Naive thymus-derived CD4-positive, alpha-beta T cell (primary cell): ENCODE data around the gene UTS2R. TPM values are rescaled to one million over a fixed set of nuclear protein-coding genes. Genes with fewer than 3 reads are reported as not detected.

Experiments used
- ATAC-seq: fragments of 150-1000 bp; cut with Tn5 transposase; 2 replicates; pipeline ENCODE4 v1.10.0; 2021; ENCODE audit warnings: mild to moderate bottlenecking, moderate library complexity
- CTCF ChIA-PET: fragments of 350-600 bp; sonication (Branson Sonifier 250); formaldehyde crosslinking; loops from one replicate; lab custom pipeline; 2021; ENCODE audit warnings: antibody characterized with exemption; lab: Charles Lee
- POLR2A ChIA-PET: fragments of 350-600 bp; sonication (Branson Sonifier 250); formaldehyde crosslinking; loops from one replicate; lab custom pipeline; 2021; ENCODE audit warnings: antibody characterized with exemption, inconsistent platforms; lab: Charles Lee
- DNase-seq, 9 donors: peaks; one replicate each; pipeline versions ENCODE4 v3.0.0 to v3.0.0-alpha.2; 2020 to 2022; ENCODE audit warnings: mixed read lengths in 1 of 9
- H3K27ac ChIP-seq: one replicate; pipeline ENCODE4 v1.7.0; 2013; ENCODE audit warnings: mild to moderate bottlenecking, low read depth, low read length, moderate library complexity
- H3K27me3 ChIP-seq, 2 donors: one replicate each; pipeline ENCODE4 v1.7.0; 2013; ENCODE audit warnings: low read length in 2 of 2, mild to moderate bottlenecking in 2 of 2, moderate library complexity in 2 of 2; ENCODE audit not compliant: control insufficient read depth in 2 of 2, insufficient read depth in 2 of 2
- H3K36me3 ChIP-seq, 3 experiments: 1 replicate in 2 of 3; 2 replicates in 1 of 3; pipeline ENCODE4 v1.7.0; 2013; ENCODE audit warnings: low read length in 3 of 3, mild to moderate bottlenecking in 3 of 3, moderate library complexity in 1 of 3; ENCODE audit not compliant: insufficient read depth in 3 of 3, control insufficient read depth in 2 of 3
- H3K4me1 ChIP-seq, 2 donors: one replicate each; pipeline ENCODE4 v1.7.0; 2013; ENCODE audit warnings: low read length in 2 of 2, mild to moderate bottlenecking in 2 of 2, moderate library complexity in 1 of 2; ENCODE audit not compliant: control insufficient read depth in 2 of 2, insufficient read depth in 2 of 2
- H3K4me3 ChIP-seq: 2 replicates; pipeline ENCODE4 v1.7.0; 2013; ENCODE audit warnings: mild to moderate bottlenecking, low read length
- H3K9me3 ChIP-seq, 3 experiments: 1 replicate in 2 of 3; 2 replicates in 1 of 3; pipeline ENCODE4 v1.7.0; 2013; ENCODE audit warnings: low read length in 3 of 3; ENCODE audit not compliant: control insufficient read depth in 2 of 3
- H3K27ac Mint-ChIP-seq, 9 donors: one replicate each; pipeline ENCODE4 v1.8.0; 2020 to 2022; ENCODE audit warnings: mixed read lengths in 9 of 9, mild to moderate bottlenecking in 8 of 9, moderate library complexity in 5 of 9, inconsistent platforms in 2 of 9
- H3K27me3 Mint-ChIP-seq, 5 donors: one replicate each; pipeline ENCODE4 v1.8.0; 2021 to 2022; ENCODE audit warnings: mixed read lengths in 5 of 5, mild to moderate bottlenecking in 1 of 5
- H3K36me3 Mint-ChIP-seq, 5 donors: one replicate each; pipeline ENCODE4 v1.8.0; 2020 to 2022; ENCODE audit warnings: mixed read lengths in 5 of 5, mild to moderate bottlenecking in 3 of 5, inconsistent platforms in 1 of 5
- H3K4me1 Mint-ChIP-seq, 7 donors: one replicate each; pipeline ENCODE4 v1.8.0; 2020 to 2022; ENCODE audit warnings: mixed read lengths in 7 of 7, mild to moderate bottlenecking in 3 of 7, inconsistent platforms in 1 of 7
- H3K4me3 Mint-ChIP-seq, 10 donors: one replicate each; pipeline ENCODE4 v1.8.0; 2020 to 2022; ENCODE audit warnings: mild to moderate bottlenecking in 10 of 10, mixed read lengths in 10 of 10, moderate library complexity in 6 of 10, inconsistent platforms in 2 of 10
- H3K9me3 Mint-ChIP-seq, 11 donors: one replicate each; pipeline ENCODE4 v1.8.0; 2020 to 2022; ENCODE audit warnings: mixed read lengths in 11 of 11, mild to moderate bottlenecking in 4 of 11, inconsistent platforms in 1 of 11, moderate library complexity in 1 of 11
- intact Hi-C, 2 donors: fragments of 100-400 bp; cut with micrococcal nuclease; formaldehyde crosslinking; loops; one replicate each; pipeline ENCODE4 v1.15.1; 2023
- polyA plus RNA-seq, 2 donors: library from polyadenylated mRNA; unstranded; fragments of 300-500 nt; fragmentation: Illumina TruSeq; gene quantifications; one replicate each; pipeline ENCODE4 v1.2.3, GENCODE V29; 2021
- total RNA-seq, 6 experiments: library from RNA in 5 of 6; stranded (reverse) in 5 of 6; gene quantifications; 1 replicate in 5 of 6; 2 replicates in 1 of 6; pipeline ENCODE4 v1.2.3 and lab custom pipeline; 2021 to 2026

Gene UTS2R
- total and polyA plus RNA-seq, 7 experiments from 2014 or later = not detected

DNA sequence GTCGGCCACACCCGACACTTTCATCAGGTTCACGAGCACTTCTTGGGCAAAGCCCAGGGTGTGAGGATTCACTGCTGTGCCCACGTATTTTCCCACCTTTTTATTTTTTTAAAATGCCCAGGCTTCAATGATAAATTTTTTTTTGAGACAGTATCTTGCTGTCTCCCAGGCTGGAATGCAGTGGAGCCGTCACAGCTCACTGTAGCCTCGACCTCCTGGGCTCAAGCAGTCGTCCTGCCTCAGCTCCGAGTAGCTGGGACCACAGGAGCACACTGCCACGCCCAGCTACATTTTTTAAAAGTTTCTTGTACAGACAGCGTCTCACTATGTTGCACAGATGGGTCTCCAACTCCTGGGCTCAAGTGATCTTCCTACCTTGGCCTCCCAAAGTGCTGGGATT lies 17.8 kb downstream of the UTS2R start:
- peaks cover 0 to 10% (median 7%) of the 10 kb centered on the region in 7 donors for H3K4me1 Mint-ChIP-seq
- Histone ChIP-seq H3K4me3 (no peak overlapping the region), H3K27ac (no peak overlapping the region), H3K27me3 (no peaks in the 10 kb centered on the region), H3K36me3 (peaks cover 0 to 27% (median 0%) of the 10 kb centered on the region in 3 experiments), H3K9me3 (no peaks in the 10 kb centered on the region), H3K4me1 (peaks cover 0 to 5% of the 10 kb centered on the region in 2 donors)
- POLR2A ChIA-PET = no interaction called here
- no peak for DNase-seq
- peaks cover 0 to 2% (median 0%) of the 10 kb centered on the region in 11 donors for H3K9me3 Mint-ChIP-seq
- H3K36me3 Mint-ChIP-seq = peaks cover 0 to 16% (median 3%) of the 10 kb centered on the region in 5 donors
- no peak overlapping the region for H3K4me3 Mint-ChIP-seq
- no peaks in the 10 kb centered on the region for H3K27me3 Mint-ChIP-seq
- ATAC-seq = no peak
- intact Hi-C loops = no loop called here
- H3K27ac Mint-ChIP-seq = no peak overlapping the region
- CTCF ChIA-PET = no interaction called here

- H3K27ac ChIP-seq = no peak overlapping the region
- DNase-seq (no peak), ATAC-seq (no peak)
- H3K4me1 ChIP-seq = peaks cover 0 to 5% of the 10 kb centered on the region in 2 donors
- intact Hi-C loops = no loop called here
- no peak overlapping the region for H3K4me3 ChIP-seq
- H3K9me3 Mint-ChIP-seq = peaks cover 0 to 2% (median 0%) of the 10 kb centered on the region in 11 donors
- no peak overlapping the region for H3K4me3 Mint-ChIP-seq
- no peaks in the 10 kb centered on the region for H3K27me3 Mint-ChIP-seq
- CTCF ChIA-PET = no interaction called here
- no peak overlapping the region for H3K27ac Mint-ChIP-seq
- peaks cover 0 to 10% (median 7%) of the 10 kb centered on the region in 7 donors for H3K4me1 Mint-ChIP-seq
- POLR2A ChIA-PET = no interaction called here
- H3K9me3 ChIP-seq = no peaks in the 10 kb centered on the region
- no peaks in the 10 kb centered on the region for H3K27me3 ChIP-seq
- H3K36me3 ChIP-seq = peaks cover 0 to 31% (median 0%) of the 10 kb centered on the region in 3 experiments
- H3K36me3 Mint-ChIP-seq = peaks cover 0 to 18% (median 3%) of the 10 kb centered on the region in 5 donors
Observed at GRCh38 chr17:82390015-82390859, 18.7 kb downstream of the UTS2R start.

DNA sequence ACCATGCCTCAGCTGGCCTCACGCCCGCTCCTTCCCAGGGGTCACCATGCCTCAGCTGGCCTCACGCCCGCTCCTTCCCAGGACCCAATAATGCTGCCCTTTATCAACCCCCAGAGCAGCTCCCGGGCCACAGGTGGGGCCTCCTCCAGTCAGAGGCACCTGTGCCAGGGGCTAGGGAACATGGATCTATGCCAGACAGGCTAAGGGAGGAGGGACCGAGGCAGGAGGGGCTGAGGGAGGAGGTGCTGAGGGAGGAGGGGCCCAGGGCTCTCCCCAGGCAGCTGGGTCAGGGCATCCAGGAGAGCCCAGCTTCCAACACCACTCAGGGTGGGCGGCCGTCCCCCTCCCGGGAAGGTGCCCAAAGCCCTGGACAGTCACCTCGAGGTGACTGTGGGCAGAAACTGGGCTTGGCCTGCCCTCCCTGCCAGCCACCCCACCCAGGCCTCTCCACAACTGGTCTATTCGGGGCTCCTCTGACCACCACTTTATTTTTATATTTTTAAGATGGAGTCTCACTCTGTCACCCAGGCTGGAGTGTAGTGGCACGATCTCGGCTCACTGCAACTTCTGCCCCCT lies 19.4 kb downstream of the UTS2R start:
- no peak for DNase-seq

DNA sequence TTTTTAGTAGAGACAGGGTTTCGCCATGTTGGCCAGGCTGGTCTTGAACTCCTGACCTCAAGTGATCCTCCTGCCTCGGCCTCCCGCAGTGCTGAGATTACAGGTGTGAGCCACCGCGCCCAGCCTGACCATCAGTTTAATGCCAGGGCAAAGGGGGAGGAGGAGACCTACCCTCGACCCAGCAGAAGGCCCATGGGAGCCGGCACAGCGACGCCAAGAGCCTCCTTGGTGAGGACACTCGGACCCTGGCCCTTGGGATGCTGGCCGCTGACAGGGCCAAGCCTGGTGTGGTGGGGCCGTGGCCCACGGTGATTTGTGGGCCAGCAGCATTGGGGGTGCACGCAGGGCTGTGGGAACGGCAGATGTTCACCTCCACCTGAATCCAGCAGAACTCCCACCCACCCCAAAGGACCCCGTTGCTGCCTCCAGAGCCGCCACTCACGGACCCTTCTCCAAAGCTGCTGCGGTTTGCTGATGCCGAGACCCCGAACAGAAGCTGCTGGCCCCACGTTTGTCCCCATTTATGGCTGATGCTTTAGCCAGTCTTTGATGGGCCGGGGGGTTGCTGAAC lies 20.0 kb downstream of the UTS2R start:
- intact Hi-C loops = no loop called here
- Histone ChIP-seq H3K36me3 (peaks cover 0 to 32% (median 0%) of the 10 kb centered on the region in 3 experiments), H3K27ac (no peak overlapping the region), H3K4me3 (no peak overlapping the region), H3K27me3 (no peaks in the 10 kb centered on the region), H3K4me1 (peaks cover 0 to 5% of the 10 kb centered on the region in 2 donors), H3K9me3 (no peaks in the 10 kb centered on the region)
- H3K4me1 Mint-ChIP-seq = peaks cover 0 to 14% (median 7%) of the 10 kb centered on the region in 7 donors
- ATAC-seq = no peak
- DNase-seq = no peak
- ChIA-PET CTCF (no interaction called here), POLR2A (no interaction called here)
- peaks cover 0 to 23% (median 8%) of the 10 kb centered on the region in 5 donors for H3K36me3 Mint-ChIP-seq
- H3K27me3 Mint-ChIP-seq = no peaks in the 10 kb centered on the region
- H3K4me3 Mint-ChIP-seq = no peak overlapping the region
- H3K27ac Mint-ChIP-seq = no peak overlapping the region
- H3K9me3 Mint-ChIP-seq = peaks cover 0 to 2% (median 0%) of the 10 kb centered on the region in 11 donors

More for the DNA sequence above, 19.4 kb downstream of the UTS2R start:
- no peak overlapping the region for H3K27ac ChIP-seq
- peaks cover 0 to 31% (median 0%) of the 10 kb centered on the region in 3 experiments for H3K36me3 ChIP-seq
- POLR2A ChIA-PET = no interaction called here
- H3K4me1 ChIP-seq = peaks cover 0 to 5% of the 10 kb centered on the region in 2 donors
- CTCF ChIA-PET = no interaction called here
- H3K9me3 Mint-ChIP-seq = peaks cover 0 to 2% (median 0%) of the 10 kb centered on the region in 11 donors
- no peak for ATAC-seq
- no peaks in the 10 kb centered on the region for H3K27me3 Mint-ChIP-seq
- H3K4me3 ChIP-seq = no peak overlapping the region
- H3K27me3 ChIP-seq = no peaks in the 10 kb centered on the region
- peaks cover 0 to 18% (median 3%) of the 10 kb centered on the region in 5 donors for H3K36me3 Mint-ChIP-seq
- H3K9me3 ChIP-seq = no peaks in the 10 kb centered on the region
- no peak overlapping the region for H3K4me3 Mint-ChIP-seq
- intact Hi-C loops = no loop called here
- no peak overlapping the region for H3K27ac Mint-ChIP-seq
- peaks cover 0 to 10% (median 7%) of the 10 kb centered on the region in 7 donors for H3K4me1 Mint-ChIP-seq

DNA sequence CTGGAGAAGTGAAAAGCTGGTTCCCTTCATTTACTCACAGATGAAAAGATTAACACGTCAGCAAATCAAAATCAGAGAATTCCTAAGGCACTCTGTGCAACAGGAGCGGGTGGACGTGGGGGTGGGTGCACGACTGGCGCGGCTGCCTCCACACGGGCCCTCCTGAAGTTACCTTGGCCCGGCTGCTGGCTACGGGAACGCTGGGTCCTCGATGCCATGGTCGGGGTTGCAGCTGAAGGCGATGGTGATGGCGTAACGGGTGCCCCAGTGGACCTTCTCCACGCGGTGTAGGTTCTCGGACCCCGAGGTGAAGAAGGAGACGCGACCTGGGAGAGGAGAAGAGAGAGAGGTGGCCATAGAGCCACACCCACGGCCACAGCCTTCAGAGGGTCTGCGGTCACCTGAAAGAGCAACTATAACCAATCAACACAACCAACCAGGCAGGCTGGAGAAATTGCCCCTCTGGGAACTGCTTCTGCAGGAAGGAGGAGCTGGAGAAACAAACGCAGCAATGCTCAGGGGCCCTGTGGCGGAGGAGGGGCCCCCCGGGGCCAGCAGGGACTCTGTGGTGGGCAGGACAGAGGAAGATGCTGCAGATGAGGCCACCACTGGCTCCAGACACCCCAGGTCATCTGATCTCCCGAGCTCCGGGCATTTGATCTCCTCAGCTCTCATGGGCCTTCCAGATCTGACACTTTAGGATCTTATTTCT lies 20.8 kb downstream of the UTS2R start:
- intact Hi-C loops = no loop called here

DNA sequence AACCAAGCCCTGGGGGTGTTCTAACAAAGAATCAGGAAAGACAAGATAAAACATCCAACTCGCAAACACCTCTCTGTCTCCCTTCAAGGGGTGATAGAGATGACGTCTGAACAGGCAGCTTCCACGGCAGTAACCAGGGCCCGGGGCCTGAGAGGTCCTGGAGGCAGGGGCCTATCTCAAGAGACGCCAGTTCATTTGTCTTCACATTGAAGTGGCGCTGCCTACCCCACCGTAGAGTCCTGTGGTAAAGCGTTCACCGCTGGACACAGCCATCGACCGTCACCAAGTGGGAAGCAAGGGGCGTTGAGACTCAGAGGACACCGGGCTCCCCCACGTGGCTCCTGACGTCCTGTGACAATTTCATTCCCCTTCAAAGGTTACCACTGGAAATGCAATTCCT lies 21.4 kb downstream of the UTS2R start:
- ChIA-PET POLR2A (interaction anchor here (0.8 kb wide), 1 partner anchor 63 kb away, joined by 3 read pairs; no protein-coding TSS in a partner anchor), CTCF (no interaction called here)
- H3K27ac Mint-ChIP-seq = no peak overlapping the region

More for the DNA sequence above, 20.8 kb downstream of the UTS2R start:
- Mint-ChIP-seq H3K4me1 (peaks cover 0 to 13% (median 6%) of the 10 kb centered on the region in 7 donors), H3K9me3 (peaks cover 0 to 2% (median 0%) of the 10 kb centered on the region in 11 donors), H3K4me3 (no peak overlapping the region), H3K27ac (no peak overlapping the region), H3K36me3 (peaks cover 0 to 23% (median 8%) of the 10 kb centered on the region in 5 donors), H3K27me3 (no peaks in the 10 kb centered on the region)
- ATAC-seq (no peak), DNase-seq (no peak)
- no peak overlapping the region for H3K27ac ChIP-seq
- no peaks in the 10 kb centered on the region for H3K9me3 ChIP-seq
- ChIA-PET CTCF (no interaction called here), POLR2A (no interaction called here)
- H3K36me3 ChIP-seq = peaks cover 0 to 37% (median 0%) of the 10 kb centered on the region in 3 experiments
- H3K27me3 ChIP-seq = no peaks in the 10 kb centered on the region
- H3K4me1 ChIP-seq = no peaks in the 10 kb centered on the region
- H3K4me3 ChIP-seq = no peak overlapping the region

More for the DNA sequence above, 21.4 kb downstream of the UTS2R start:
- intact Hi-C loops = no loop called here
- Histone ChIP-seq H3K27ac (no peak overlapping the region), H3K27me3 (no peaks in the 10 kb centered on the region), H3K36me3 (peaks cover 0 to 37% (median 0%) of the 10 kb centered on the region in 3 experiments), H3K9me3 (no peaks in the 10 kb centered on the region), H3K4me1 (no peaks in the 10 kb centered on the region), H3K4me3 (no peak overlapping the region)
- H3K27me3 Mint-ChIP-seq = no peaks in the 10 kb centered on the region
- H3K36me3 Mint-ChIP-seq = peaks cover 0 to 23% (median 8%) of the 10 kb centered on the region in 5 donors
- peaks cover 0 to under 1% (median 0%) of the 10 kb centered on the region in 11 donors for H3K9me3 Mint-ChIP-seq
- no peak for ATAC-seq
- DNase-seq = no peak
- H3K4me1 Mint-ChIP-seq = peaks cover 0 to 10% (median 0%) of the 10 kb centered on the region in 7 donors
- H3K4me3 Mint-ChIP-seq = no peak overlapping the region
